GM18505 (cell line): ENCODE results near the gene PLPP3.

ENCODE experiments used
- ATAC-seq: cut with Tn5 transposase; IDR thresholded peaks from one replicate; pipeline ENCODE4 v1.9.1; 2021; ENCODE audit not compliant: unreplicated experiment
- POLR2A ChIP-seq: IDR thresholded peaks from 4 replicates; pipeline ENCODE4 v1.6.1; 2011; ENCODE audit warnings: borderline replicate concordance; ENCODE audit not compliant: insufficient read depth, insufficient read length; ENCODE audit errors: extremely low read depth

The PLPP3 gene

GRCh38 chr1:56512724-56513494, 66.5 kb downstream of the PLPP3 start:
- no peak for TF ChIP-seq POLR2A
- no peak for ATAC-seq

GRCh38 chr1:56511766-56512165, 67.6 kb downstream of the PLPP3 start:
- ATAC-seq, result no peak
- TF ChIP-seq POLR2A, result no peak

- no peak for ATAC-seq
- no peak for TF ChIP-seq POLR2A
Observed at GRCh38 chr1:56511364-56511763, 68.0 kb downstream of the PLPP3 start.

DNA sequence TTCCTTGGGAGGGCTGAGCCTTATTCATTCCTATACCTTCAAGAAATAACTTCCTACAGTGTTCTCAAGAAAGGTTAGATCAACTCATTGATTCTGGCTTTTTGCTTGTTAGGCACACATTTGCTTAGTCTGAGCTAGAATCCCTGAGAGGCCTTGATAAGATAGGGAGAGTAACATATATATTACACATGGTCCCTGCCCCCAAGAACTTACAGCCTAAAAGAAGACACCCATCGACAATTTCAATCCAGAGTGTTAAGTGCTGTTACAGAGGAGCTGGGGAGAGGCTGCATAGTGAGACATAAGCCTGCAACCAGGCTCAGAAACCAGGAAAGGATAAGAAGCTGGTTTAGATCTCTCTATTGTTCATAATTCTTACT, 68.7 kb downstream of the PLPP3 start:
- no peak for TF ChIP-seq POLR2A

DNA sequence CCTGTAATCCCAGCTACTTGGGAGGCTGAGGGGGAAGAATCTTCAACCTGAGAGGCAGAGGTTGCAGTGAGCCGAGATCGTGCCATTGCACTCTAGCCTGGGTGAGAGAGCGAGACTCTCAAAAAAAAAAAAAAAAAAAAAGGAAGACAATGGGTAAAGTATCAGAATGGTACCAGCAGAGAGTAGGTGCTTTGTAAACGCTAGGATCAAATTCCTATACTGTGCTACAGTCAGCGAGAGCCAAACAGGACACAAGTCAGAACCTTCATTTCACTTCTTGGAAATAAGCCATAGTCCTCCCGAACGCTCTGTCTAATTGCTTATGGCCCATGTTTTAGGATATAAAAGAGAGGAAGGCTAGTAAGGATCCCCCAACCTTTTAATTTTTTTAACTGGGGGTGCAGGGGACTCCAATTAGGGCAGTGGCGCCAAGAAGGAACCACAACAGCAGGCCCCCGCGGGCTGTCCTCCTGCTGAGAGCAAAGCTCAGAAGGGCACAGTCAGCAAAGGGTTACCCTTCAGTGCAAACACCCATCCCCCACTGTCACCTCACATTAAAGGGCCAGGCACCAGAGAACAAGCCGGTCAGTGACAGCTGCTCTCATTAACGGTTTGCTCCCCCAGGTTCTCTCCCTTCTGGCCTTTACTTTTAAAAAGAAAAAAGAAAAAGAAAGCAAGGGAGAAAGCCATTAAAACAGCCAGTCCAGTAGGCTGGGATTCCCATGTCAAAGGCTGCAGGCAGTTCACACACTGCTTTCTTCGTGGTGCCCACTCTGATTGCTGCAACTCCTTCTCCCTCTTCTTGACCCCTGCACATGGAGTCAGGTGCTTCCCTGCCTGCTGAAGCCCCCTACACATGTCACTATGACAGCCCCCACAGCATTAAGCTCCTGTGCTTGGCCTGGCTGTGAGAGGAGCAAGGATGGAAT, 69.4 kb downstream of the PLPP3 start:
- no peak for ATAC-seq
- TF ChIP-seq POLR2A, result no peak

More for the DNA sequence above, 68.7 kb downstream of the PLPP3 start:
- no peak for ATAC-seq

DNA sequence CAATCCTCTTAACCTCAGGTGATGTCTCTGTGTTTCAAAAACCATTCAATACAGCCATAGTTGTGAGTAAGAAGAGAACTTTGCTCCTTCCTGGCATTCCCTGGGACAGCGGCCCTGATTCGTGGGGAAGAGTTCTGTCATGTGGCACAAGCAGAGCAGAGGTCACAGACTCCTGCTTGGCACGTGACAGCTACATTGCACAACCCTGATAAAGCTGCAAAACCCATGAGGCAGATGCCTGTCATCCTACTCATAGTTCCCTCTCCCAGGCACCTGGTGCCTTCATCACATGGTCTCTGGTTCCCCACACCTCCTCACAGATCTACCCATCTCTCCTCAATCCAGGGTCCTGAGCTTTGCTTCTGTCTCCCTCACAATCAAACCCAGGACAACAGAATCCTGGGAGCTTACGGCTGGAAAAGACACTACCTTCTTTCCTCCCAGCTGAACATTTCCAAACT, 70.8 kb downstream of the PLPP3 start:
- TF ChIP-seq POLR2A, result no peak
- ATAC-seq, result no peak

DNA sequence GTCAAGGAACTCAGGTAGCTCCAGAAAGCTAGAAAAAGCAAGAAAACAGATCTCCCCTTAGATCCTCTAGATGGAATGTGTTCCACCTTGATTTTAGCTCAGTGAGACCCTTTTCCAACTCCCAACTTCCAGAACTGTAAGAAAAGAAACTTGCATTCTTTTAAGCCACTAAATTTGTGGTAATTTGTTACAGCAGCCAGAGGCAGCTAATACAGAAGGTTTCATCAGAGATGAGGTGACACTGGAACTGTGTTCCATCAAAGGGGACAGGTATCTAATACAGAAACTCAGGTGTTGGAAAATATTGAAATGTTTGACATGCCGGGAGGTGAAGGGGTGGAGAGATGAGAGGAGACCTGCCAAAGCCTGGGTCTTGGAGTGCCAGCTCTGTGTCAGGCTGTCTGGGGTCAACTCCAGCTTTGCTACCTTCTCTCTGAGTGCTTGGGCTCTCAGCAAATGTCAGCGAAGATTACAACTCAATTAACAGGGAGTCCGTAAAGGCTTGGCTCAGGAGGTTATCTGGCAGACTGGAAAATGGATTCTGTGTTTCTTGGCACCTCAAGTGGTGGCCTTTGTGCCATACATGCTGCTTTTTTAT, 71.3 kb downstream of the PLPP3 start:
- TF ChIP-seq POLR2A, result no peak
- ATAC-seq, result no peak

DNA sequence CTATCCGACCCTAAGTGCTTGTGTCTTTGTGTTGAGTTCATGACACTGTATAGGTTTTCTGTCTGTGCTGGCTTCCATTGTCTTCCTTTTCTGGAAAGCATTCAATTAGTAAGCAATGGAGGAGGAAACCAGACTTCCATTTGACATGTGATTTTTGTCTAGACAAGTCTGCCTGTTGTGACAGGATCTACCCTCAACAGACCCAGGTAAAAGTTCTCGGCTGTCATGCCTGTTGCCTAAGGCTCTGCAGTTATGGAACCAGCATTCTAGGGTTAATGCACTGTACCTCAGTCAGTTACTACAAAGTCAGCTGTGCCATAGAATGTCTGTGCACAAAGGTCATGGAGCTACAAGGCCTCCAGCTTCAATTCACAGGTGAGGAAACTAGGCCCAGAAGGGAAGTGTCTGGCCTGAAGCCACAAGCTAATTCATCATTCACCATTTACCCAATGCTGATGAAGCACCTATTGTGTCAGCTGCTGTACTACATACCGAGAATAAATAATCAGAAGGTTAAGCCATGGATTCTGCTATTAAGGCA, 72.3 kb downstream of the PLPP3 start:
- no peak for ATAC-seq
- no peak for TF ChIP-seq POLR2A

- no peak for TF ChIP-seq POLR2A
- ATAC-seq, result no peak
Observed at GRCh38 chr1:56505792-56506743, 73.3 kb downstream of the PLPP3 start.

GRCh38 chr1:56502700-56503245, 76.6 kb downstream of the PLPP3 start:
- no peak for ATAC-seq
- TF ChIP-seq POLR2A, result no peak

GRCh38 chr1:56501888-56502287, 77.5 kb downstream of the PLPP3 start:
- TF ChIP-seq POLR2A, result no peak
- no peak for ATAC-seq

GRCh38 chr1:56501426-56501825, 77.9 kb downstream of the PLPP3 start:
- ATAC-seq, result no peak
- no peak for TF ChIP-seq POLR2A
